ENCODE measurements around the gene CHGA. TPM values are rescaled to one million over a fixed set of nuclear protein-coding genes. Genes with fewer than 3 reads are reported as not detected.

CHGA gene
- total RNA-seq, 3 donors from 2014 or later = 0.18 TPM; not detected in 2

DNA sequence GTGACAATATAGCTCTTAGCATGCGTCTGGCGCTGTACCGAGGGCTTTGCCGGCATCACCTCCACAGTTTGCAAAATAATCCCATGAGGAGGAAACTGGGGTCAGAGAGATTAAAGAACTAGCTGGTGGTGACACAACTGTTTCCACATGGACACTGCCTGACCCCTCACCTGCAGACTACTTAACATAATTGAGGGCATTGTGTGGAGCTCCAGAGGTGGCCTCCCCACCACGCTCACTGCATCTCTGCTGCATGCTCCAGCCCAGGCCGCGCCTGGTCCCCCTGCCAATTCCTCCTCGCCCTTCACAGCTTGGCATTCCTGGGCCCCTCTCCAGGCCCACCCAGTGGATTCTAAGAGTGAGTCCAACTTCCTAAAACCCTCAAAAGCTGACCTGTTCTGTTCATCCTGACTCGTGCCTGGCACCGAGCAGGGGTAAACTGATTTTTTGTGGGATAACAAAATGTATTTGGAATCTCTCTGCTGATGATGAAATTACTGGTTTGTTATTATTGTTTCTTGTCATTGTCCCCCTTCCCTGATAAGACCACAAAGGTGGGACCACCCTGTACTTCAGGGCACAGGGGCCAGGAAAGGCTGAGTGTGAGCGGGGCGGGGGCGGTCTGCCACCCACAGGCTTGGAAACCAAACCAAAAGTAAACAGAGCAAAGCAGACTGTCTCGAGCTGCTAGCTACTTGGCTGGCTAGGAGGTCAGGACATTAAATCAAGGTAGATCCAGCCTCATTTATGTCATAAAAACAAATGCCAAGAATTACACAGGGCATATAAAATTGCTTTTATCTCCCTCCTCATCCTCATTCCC is 40.6 kb downstream of the CHGA start:
- no peak for ATAC-seq

DNA sequence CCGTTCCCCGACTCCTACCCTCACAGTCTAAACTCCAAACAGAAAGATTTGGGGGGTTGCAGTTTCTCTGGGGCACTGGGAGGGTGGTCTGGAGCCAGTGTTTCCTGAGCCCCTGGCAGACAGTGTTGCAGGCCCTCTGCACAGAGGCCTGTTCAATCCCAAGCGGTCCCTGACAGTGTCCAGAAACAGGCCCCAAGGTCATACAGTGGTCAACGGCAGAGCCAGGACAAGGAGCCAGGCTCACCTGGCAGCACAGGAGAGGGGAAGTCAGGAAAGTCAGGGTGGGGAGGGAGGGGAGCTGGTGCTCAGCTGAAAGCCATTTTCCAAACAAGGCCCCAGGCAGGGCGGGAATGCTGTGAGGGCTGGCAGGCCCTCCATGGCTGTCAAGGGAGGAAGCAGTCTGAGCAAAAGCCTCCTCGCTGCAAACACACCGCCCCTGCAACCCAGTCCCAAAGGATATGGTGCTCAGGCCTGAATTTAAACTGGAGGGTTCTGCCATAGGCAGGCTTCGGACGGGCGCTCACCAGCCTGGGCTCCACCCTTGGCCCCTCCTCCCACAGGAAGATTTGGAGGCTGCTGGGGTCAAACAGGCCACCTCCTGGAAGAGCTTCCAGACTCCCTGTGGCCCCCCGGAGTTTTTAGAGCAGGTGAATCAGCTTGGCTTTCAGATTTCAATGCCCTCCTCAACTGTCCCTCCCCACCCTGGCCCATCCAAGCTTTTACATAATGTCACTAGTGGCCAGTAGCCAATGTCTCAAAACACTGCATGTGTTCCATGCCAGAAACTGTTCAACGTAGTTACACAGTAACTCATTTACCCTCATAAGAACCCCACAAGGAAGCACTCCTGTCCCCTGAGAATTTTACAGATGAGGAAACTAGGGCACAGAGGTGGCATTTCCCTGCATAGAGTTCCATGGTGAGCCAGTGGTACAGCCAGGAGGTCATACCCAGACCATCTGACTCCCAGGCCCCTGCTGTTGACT is 41.5 kb downstream of the CHGA start:
- peaks cover 5% of the 10 kb centered on the region for H3K9me3 Mint-ChIP-seq
- peaks cover 2% of the 10 kb centered on the region for H3K36me3 Mint-ChIP-seq (ENCODE audit: insufficient read depth)
- no peaks in the 10 kb centered on the region for H3K27me3 Mint-ChIP-seq (ENCODE audit: low read depth)
- H3K4me1 Mint-ChIP-seq (ENCODE audit: low read depth) = peaks cover 2% of the 10 kb centered on the region
- no peak for DNase-seq
- no peak for ATAC-seq
- no peak overlapping the region for H3K4me3 Mint-ChIP-seq

More for the DNA sequence above, 40.6 kb downstream of the CHGA start:
- Mint-ChIP-seq H3K4me1 (ENCODE audit: low read depth) (peaks cover 2% of the 10 kb centered on the region), H3K36me3 (ENCODE audit: insufficient read depth) (peaks cover 2% of the 10 kb centered on the region), H3K9me3 (peaks cover 5% of the 10 kb centered on the region), H3K4me3 (no peak overlapping the region), H3K27me3 (ENCODE audit: low read depth) (no peaks in the 10 kb centered on the region)
- DNase-seq = no peak

DNA sequence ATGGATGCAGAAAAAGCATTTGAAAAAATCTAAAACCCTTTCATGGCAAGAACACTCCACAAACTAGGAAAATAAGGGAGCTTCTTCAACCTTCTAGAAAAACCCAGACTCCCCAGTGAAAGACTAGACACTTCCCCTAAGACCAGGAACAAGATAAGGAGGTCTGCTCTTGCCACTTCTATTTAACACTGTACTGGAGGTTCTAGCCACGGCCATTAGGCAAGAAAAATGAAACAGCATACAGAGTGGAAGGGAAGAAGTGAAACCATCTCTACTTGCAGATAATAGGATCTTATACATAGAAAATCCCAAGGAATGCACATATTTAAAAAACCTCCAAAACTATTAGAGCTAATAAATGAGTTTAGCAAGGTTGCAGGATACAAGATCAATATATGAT is 42.3 kb downstream of the CHGA start:
- DNase-seq (no peak), ATAC-seq (no peak)
- Mint-ChIP-seq H3K4me1 (ENCODE audit: low read depth) (peaks cover 2% of the 10 kb centered on the region), H3K9me3 (peaks cover 5% of the 10 kb centered on the region), H3K27me3 (ENCODE audit: low read depth) (no peaks in the 10 kb centered on the region), H3K36me3 (ENCODE audit: insufficient read depth) (peaks cover 2% of the 10 kb centered on the region), H3K4me3 (no peak overlapping the region)

DNA sequence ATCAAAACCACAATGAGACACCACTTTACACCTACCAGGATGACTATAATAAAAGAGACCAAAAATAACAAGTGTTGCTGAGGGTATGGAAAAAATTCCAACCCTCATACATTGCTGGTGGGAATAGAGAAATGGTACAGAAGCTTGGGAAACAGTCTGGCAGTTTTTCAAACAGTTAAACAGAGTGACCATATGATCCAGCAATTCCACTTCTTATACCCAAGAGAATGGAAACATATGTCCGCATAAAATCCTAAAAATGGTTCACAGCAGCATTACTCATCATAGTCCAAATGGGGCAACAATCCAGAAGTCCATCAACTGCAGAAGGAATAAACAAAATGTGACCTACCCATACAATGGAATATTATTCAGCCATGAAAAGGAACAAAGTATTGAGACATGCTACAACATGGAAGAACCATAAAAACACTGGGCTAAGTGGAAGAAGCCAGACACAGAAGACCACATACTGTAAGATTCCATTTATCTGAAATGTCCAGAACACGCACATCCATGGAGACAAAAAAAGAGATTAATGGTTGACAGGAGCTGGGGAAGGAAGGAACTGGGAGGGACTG is 44.5 kb downstream of the CHGA start:
- Mint-ChIP-seq H3K4me3 (no peak overlapping the region), H3K4me1 (ENCODE audit: low read depth) (peaks cover 2% of the 10 kb centered on the region), H3K9me3 (peaks cover 5% of the 10 kb centered on the region), H3K27me3 (ENCODE audit: low read depth) (no peaks in the 10 kb centered on the region), H3K36me3 (ENCODE audit: insufficient read depth) (peaks cover 5% of the 10 kb centered on the region)
- DNase-seq = no peak
- no peak for ATAC-seq

DNA sequence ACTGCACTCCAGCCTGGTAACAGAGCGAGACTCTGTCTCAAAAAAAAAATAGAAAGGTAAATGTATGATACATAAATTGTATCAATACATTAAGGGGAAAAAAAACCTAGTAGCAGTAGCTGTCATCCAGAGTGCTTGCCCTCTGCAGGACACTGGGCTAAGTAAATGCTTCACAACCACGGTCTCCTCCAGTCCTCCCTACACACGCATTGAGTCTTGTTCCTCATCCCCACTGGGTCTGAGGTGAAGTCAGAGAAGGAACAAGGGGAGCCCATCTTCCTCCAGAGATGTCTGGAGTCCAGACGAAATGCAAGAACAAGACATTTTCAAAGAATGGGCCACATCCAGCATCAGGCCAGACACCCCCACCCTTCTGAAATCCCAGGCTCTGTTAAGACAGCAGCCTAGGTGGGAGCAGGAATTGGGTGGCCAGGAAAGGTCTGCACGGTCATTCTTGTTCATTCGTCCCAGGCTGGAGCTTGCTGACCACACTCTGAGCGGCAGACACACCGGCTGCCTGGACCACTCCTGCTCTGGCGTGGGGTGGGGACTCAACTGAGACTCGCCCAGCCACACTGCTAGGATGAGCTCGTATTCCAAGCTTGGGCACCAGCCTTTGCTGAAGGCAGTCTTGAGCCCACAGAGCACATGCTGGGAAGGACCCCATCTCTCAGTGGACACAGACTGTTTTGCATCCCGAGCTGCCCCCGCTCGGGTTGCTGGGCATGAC is 45.5 kb downstream of the CHGA start:
- DNase-seq (no peak), ATAC-seq (no peak)
- Mint-ChIP-seq H3K4me1 (ENCODE audit: low read depth) (peaks cover 2% of the 10 kb centered on the region), H3K36me3 (ENCODE audit: insufficient read depth) (peaks cover 11% of the 10 kb centered on the region), H3K27me3 (ENCODE audit: low read depth) (no peaks in the 10 kb centered on the region), H3K4me3 (no peak overlapping the region), H3K9me3 (peaks cover 5% of the 10 kb centered on the region)

DNA sequence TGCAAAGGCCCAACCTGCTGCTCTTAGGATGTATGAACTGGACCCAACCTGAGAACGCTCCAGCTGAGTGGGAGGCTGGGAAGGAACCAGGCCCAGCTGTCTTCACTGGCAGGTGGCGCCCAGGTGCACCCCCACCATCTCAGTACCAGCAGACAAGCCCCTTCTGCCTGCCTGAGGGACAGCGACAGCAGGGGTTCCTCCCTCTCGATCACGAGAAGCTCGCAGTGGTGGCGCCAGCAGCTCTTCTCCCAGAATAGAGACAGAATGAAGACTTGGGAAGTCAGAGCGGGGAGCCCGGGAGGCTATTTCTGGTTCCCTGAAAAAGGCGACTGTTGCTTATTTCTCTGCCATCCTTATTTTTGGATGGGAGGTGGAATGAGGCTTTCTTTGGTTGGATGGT is 46.5 kb downstream of the CHGA start:
- Mint-ChIP-seq H3K36me3 (ENCODE audit: insufficient read depth) (peaks cover 12% of the 10 kb centered on the region), H3K9me3 (peaks cover 5% of the 10 kb centered on the region), H3K27me3 (ENCODE audit: low read depth) (no peaks in the 10 kb centered on the region), H3K4me3 (no peak overlapping the region), H3K4me1 (ENCODE audit: low read depth) (peaks cover 2% of the 10 kb centered on the region)
- no peak for ATAC-seq
- no peak for DNase-seq

DNA sequence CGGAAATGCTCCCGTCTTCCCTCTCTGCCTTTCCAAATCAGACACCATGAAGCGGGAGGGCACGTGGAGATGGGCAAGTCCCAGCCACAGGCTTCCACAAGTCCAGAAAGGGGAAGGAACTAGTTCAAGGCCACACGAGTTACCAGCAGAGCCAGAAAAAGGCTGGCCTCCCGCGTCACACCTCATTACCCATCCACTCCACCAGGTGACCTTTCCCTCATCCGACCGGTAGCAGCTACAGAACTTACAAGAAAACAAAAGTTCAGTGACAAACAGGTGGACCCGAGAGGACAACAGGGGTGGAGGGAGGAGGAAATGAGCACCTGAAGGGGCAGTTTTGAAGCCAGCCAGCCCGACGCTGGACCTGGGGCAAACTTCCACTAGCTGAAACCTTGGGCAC is 46.9 kb downstream of the CHGA start:
- peaks cover 16% of the 10 kb centered on the region for H3K36me3 Mint-ChIP-seq (ENCODE audit: insufficient read depth)
- H3K4me1 Mint-ChIP-seq (ENCODE audit: low read depth) = peaks cover 2% of the 10 kb centered on the region
- DNase-seq (no peak), ATAC-seq (no peak)
- H3K27me3 Mint-ChIP-seq (ENCODE audit: low read depth) = no peaks in the 10 kb centered on the region
- peaks cover 5% of the 10 kb centered on the region for H3K9me3 Mint-ChIP-seq
- no peak overlapping the region for H3K4me3 Mint-ChIP-seq

DNA sequence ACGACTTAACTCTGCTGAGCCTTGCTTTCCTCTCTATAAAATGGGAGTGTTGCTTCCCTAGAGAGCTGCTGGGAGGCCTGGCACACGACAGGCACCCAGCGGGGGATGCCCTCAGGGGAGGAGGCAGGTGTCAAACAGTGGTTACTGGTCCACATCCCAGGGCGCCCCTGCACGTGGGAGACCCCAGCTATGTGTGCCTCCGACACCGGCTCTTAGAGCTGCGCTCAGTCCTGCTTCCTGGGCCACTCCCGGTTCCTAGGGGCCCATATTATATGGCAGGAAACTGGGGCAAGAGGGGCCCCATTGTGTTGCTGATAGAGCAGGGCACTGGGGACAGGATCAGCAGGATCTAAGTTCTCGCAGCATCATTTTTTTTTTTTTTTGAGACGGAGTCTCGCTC is 47.3 kb downstream of the CHGA start:
- Mint-ChIP-seq H3K27me3 (ENCODE audit: low read depth) (no peaks in the 10 kb centered on the region), H3K9me3 (peaks cover 5% of the 10 kb centered on the region)
- no peak for ATAC-seq

DNA sequence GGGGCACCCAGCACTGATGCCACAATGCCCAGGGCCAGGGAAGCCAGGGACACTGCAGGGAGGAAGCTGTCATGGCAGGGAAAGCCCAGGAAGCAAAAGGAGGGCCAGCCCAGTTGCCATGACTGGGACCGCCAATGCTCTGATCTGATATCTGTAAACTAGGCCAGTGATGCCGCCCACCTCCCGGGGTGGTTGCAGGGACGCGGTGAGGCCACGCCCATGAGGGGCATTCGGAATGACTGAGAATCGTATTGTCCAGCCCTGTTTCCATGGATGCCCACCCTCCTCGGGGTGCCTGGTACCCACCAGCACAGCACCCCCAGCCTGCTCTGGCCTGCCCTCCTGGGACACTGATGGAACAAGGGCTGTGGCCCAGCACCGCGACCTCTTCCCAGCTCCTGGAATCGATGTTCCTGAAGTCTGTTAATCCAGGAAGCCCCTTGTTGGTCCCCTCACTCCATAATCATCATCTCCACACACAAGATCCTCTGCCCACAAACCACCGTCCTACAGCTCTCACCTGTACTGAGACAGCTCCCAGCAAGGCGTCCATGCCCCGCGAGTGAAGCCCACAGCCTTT is 48.7 kb downstream of the CHGA start:
- no peak for ATAC-seq
- peaks cover 25% of the 10 kb centered on the region for H3K36me3 Mint-ChIP-seq (ENCODE audit: insufficient read depth)

More for the DNA sequence above, 47.3 kb downstream of the CHGA start:
- H3K4me3 Mint-ChIP-seq = no peak overlapping the region
- H3K4me1 Mint-ChIP-seq (ENCODE audit: low read depth) = peaks cover under 1% of the 10 kb centered on the region
- peaks cover 16% of the 10 kb centered on the region for H3K36me3 Mint-ChIP-seq (ENCODE audit: insufficient read depth)
- DNase-seq = no peak

DNA sequence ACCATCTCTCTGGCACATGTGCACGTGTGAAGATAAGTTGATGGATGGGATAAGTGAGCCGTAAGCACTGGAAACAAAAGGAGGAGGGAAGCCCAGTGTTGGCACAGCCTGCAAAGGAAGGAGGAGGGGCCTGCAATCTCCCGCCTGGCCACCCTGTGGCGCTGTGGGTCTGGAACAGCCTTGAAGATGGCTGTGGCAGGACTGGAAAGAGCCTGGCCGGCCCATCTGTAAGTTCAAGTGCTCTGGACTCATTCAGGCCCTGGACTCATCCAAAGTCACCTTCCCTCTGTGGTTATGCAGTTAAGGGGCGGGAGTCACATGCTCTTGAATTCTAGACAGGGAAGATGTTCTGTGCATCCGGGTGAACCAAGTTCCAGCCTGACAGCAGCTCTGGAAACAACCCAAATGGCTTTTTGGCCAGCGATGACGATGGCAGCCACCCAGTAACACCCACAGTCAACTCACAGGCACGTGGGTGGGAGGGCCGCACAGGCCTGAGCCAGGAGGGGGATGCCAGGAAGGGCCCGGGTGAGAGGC is 50.4 kb downstream of the CHGA start:
- Mint-ChIP-seq H3K4me3 (no peak overlapping the region), H3K36me3 (ENCODE audit: insufficient read depth) (peaks cover 40% of the 10 kb centered on the region), H3K9me3 (peaks cover 25% of the 10 kb centered on the region), H3K27me3 (ENCODE audit: low read depth) (no peaks in the 10 kb centered on the region), H3K4me1 (ENCODE audit: low read depth) (no peaks in the 10 kb centered on the region)
- DNase-seq (no peak), ATAC-seq (no peak)

More for the DNA sequence above, 48.7 kb downstream of the CHGA start:
- Mint-ChIP-seq H3K4me3 (no peak overlapping the region), H3K9me3 (peaks cover 15% of the 10 kb centered on the region), H3K27me3 (ENCODE audit: low read depth) (no peaks in the 10 kb centered on the region), H3K4me1 (ENCODE audit: low read depth) (no peaks in the 10 kb centered on the region)
- no peak for DNase-seq

DNA sequence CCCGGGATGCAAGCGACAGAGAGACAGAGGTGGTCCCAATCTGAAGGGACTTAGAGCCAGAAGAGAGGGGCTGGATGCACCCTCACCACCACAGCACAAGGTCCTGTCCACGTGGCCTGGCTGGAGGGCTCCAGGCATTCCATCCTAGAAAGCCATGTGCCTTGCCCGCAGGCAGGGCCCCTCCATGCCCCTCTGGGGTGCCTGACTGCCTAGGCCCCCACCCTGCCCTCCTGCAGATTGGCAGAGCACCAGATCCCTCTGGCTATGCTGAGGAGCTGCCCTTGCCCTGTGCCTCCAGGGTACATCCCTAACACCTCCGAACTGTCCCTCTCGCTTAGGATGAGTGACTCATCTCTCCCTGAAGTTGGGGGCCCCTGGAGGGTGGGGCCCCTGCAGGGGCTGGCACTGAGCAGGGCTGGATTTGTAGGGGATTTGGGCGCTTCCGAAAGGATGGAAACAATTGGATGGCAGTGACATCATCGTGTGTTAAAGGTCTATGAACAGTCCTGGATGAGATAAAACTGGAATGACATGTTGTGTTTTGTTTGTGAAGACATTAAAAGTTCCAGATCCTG is 50.9 kb downstream of the CHGA start:
- peaks cover 43% of the 10 kb centered on the region for H3K36me3 Mint-ChIP-seq (ENCODE audit: insufficient read depth)

DNA sequence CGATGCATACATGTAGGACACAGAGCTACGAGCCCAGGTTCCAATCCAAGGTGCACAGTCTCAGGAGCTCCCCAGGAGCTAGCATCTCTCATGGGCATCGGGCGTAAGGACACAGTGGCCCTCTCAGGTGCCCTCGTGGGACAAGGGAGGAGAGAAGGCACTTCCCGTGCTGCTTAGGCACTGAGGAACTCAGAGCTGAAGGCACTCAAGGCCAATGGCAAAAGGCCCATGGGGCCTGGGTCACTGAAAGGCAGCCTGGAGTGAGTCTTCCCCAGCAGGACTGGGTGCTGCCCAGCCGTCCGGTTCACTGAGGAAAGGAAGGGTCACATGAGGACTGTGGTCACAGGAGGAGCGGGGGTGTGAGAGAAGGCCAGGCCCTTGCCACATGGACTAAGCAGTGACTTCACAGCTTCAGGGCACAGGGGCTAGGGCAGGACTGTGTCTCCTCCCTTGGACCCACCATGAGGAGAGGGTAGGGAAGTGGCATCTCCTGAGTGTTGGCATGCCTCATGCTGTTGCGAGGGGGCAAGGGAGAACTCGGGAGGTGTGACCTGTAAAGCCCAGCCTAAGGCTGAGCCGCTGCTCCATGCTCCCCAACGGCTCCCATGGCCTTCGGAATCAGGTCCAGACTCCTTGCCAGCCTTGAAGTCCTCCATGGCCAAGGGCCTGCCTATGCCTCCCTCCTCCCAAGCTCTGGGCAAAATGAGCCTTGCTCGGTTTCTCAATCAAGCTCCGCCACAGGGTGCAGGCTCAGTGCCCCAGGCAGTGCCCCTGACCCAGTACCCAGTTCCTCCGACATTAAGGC is 51.8 kb downstream of the CHGA start:
- ATAC-seq (no peak), DNase-seq (no peak)
- Mint-ChIP-seq H3K27me3 (ENCODE audit: low read depth) (no peaks in the 10 kb centered on the region), H3K4me1 (ENCODE audit: low read depth) (no peaks in the 10 kb centered on the region), H3K9me3 (peaks cover 35% of the 10 kb centered on the region), H3K36me3 (ENCODE audit: insufficient read depth) (peaks cover 50% of the 10 kb centered on the region), H3K4me3 (no peak overlapping the region)

More for the DNA sequence above, 50.9 kb downstream of the CHGA start:
- H3K4me3 Mint-ChIP-seq = no peak overlapping the region
- ATAC-seq (no peak), DNase-seq (no peak)
- no peaks in the 10 kb centered on the region for H3K4me1 Mint-ChIP-seq (ENCODE audit: low read depth)
- H3K9me3 Mint-ChIP-seq = peaks cover 27% of the 10 kb centered on the region
- no peaks in the 10 kb centered on the region for H3K27me3 Mint-ChIP-seq (ENCODE audit: low read depth)
